DLD1 (cell line): ENCODE results near the gene MAP7D3.
"Not testable (repeated sequence)": the region's sequence is repeated elsewhere in the genome, so short reads cannot be mapped to it uniquely, and the experiment has no call there.

ENCODE experiments used
- in situ Hi-C: cut with HindIII; loops from 2 replicates; pipeline ENCODE4 v1.10.0; 2017; ENCODE audit warnings: low sequenced_read_pairs

MAP7D3 gene

DNA sequence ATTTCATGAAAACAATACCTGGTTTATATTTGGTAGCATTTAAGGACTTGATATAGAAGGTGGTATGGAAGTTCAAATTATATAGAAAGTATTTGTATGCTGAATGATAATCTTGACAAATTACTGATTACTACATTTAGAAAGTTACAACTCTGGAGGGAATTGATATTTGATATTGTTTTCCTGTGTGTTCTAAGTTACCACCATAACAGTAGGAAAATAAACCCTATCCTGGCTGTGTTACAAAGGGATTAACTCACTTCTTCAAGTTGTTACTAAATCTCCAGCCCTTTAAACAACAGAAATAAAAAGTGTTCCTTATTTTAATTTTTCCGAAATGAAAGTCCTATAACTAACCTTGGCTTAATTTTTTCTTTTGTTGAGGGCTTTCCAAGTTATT lies 67.3 kb downstream of the MAP7D3 start:
- in situ Hi-C loops = no loop called here

DNA sequence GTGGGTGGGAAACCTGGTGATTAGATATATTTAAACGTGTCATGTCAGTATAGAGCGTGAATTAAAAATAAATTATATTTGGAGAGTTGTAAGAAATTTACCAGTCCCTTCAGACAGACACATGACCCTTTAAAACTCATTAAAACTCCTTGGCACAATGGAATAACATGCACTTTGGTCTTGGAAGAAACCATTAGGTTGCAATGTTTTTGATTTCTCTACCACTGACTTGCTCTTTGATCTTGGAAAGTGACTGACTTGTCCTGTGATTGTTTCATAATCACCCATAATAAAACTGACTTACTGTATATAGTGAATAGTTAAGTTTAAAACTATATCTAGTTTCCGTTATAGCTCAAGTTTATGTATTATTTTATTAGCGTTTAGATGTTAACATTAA lies 68.0 kb downstream of the MAP7D3 start:
- in situ Hi-C loops = no loop called here

GRCh38 chrX:136182414-136182813 lies 68.8 kb downstream of the MAP7D3 start:
- in situ Hi-C loops = no loop called here

DNA sequence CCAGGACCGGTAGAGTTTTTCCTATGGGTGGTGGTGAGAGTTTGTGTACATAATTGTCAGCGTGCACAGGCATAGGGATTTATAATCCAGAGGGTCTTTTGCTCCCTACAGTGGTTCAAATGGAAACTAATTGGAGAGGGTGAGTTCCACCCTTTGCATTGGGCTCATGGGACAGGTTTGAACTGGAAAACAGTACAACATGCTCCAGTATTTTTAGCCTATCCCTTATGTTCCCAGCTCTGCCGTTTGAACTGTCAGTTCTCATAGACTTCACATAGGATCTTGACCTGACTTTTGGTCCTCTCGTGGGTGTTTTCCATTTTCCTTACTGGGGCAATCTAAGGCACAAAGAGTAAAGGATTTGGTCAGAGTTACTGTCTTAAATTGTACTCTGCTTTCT lies 72.1 kb downstream of the MAP7D3 start:
- in situ Hi-C loops = no loop called here

DNA sequence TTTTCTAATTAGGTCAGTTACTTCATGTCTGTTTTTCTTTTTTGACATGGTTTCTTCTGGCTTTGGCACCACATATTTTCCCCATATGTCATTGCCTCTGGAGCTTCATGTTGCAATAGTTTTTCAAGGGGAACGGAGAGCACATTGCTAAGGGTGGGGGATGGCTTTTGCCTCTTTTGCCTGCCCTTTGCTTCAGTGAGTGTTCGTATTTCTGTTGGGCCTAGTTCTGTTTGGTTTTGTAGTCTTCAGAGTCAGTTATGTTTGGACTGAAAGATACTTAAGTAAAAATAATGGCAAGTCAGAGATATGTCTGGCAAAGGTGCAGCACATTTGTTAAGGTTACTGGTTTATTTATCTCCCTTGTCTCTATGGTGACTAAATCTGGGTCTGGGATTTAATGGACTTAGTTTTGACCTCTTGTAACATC lies 74.8 kb downstream of the MAP7D3 start:
- in situ Hi-C loops = no loop called here

DNA sequence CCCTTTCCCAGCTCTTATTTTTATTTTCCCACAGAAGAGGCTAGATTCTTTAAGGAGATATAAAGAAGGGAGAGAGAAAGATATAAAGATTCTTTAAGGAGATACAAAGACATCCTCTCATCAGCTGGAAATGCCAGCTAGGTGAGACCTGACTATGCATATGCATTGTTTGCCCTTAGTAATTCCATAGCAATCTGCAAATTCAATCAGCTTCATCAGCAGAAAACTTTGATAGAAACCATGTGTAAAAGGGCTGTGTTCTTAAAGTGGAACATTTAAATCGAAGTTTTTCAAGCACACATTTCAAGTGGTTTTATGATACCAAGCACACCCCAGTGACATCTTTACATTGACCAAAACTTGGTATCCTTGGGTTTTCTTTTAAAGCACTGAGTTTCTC lies 79.8 kb downstream of the MAP7D3 start:
- in situ Hi-C loops = no loop called here

GRCh38 chrX:136170139-136170800 lies 80.9 kb downstream of the MAP7D3 start:
- in situ Hi-C loops = no loop called here

DNA sequence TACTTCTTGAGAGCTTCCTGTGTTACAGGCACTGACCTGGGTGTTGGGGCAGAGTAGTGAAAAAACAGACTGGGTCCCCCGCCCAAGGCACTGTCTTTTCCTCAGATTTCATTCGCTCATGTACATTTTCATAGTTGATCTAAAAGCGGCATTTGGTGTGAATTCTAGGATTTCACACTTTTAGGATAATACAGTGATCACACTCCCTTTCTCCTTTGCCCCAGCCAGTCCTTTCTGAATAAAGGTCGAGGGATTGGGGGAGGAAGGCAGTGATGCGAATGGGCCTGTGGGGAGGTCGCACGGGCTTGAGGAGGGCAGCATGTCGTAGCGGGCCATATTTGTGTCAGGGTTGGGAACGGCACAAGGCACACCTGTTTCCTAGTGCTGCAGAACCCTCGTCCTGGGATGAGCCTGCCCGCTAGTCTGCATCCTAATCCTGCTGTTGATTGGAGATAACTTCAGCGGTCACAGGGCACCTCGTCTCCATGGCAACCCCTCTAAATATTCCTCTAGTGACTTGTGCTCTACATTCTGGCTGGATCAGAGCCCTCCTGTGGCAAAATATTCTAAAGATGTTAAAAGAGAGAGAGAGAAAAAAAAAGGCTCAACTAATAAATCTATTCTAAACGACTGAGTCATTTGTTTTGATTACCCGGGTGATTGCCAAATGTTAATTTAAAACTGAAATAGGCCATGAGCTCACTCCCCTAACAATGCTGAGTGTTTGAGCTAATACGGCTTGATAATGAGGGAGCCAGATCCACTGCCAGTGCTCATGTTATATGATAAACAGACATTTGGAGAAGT lies 82.1 kb downstream of the MAP7D3 start:
- in situ Hi-C loops = no loop called here

GRCh38 chrX:136167989-136168388 lies 83.2 kb downstream of the MAP7D3 start:
- in situ Hi-C loops = not testable (repeated sequence)

DNA sequence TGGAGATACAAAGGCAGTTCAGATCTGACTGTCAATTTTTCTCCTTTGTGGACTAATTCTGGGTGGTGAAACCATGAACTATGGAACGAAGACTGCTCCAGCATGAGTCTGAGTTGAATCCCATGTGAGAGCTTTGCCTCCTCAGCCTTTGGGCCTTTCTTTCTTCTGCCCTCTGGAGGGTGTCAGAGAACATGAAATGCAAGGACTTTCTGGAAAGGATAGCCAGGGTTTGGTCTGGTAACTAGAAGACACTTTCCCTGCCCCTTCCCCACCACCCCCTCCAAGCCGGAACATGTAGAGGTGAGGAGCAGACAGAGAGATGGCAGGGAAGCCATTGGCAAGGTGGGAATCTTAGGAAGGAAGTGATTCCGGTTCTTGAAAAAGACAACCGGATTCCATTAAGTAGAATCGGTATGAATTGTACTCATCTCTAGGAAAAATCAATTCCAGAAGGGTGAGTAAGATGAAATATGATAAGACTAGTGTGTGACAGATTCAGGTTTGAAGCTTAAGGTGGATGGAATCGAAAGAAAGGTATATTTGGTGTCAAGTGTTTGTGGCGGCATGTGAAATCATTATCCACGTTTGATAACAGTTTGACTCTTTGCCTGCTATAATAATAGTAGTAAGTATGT lies 84.9 kb downstream of the MAP7D3 start:
- in situ Hi-C loops = no loop called here

DNA sequence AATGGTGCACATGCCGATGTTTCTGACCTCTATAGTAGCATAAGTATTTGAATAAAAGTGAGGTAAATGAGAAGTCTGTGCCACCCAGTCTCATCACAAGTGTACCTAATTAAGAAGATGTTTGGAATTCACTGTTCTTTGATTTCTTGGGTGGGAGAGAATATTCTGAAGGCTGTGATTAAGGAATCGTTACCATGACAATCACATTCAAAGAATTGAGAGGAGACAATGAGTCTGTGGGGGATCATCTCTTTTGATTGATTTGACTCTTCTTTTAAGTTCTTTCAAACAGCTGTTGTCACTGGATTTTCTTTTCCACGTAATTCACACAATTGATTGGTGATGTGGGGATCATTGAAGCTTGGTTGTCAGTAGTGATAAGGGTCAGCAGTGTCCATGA lies 85.8 kb downstream of the MAP7D3 start:
- in situ Hi-C loops = no loop called here

- in situ Hi-C loops = no loop called here
Measured at GRCh38 chrX:136163689-136164088, 87.5 kb downstream of the MAP7D3 start.
